Measurements from ENCODE around the gene GCH1.

GCH1 gene

DNA sequence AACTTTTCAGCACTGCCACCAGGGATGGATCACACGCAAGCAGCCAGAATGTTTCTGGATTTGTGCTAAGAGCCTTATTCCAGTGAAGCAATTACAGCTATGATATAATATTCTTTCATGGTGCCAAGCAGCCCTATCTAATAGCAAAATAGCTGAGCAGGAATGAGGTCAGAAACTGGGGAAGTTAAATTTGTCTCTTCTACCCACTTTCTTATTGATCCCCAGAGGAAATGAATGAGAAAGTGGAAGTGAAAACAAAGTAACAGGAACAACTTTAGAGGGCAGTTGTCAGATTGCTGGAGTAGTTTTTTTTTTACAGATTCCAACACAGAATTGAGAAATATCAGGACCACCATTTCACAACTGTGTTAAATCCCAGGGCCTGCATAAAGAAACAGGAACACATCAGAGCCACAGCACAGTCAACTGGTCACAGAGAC, 44.8 kb downstream of the GCH1 start:
- DNase-seq = no peak

GRCh38 chr14:54856152-54856551, 46.5 kb downstream of the GCH1 start:
- DNase-seq = no peak

DNA sequence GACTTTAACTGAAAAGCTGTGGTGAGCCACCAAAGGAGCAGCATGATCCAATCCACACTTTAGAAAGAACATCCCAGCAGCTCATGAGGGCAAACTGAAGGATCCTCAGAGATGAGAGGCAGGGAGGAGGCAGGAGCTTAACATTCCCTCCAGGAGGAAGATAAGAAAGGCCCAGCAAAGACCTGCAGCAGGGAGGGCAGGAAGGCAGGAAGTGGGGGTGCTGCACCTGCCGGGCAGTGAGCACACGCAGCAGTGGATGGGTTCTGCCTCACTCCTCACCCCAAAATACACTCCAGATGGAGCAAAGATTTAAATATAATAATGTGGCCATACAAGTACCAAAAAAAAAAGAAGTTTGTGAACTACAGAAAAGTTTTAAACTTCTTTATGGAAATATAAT, 48.4 kb downstream of the GCH1 start:
- DNase-seq = no peak

DNA sequence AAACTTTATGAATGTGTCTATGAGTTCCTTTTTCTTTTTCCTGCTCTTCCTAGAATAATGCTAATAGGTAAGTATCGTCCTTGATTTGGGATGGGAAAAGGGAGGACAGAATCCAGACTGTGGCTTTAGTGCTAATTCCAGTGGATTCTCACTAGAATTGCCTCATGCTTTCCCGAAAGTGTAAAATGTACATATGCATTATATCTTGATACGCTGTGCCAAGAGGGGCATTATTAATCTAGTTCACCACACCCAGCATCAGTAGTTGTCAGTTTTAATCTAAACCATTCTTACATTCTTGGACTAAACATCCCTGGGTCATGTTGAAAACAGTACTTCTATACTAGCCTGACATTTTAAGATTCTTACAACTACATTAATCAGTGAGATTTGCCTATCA, 49.3 kb downstream of the GCH1 start:
- DNase-seq = no peak

DNA sequence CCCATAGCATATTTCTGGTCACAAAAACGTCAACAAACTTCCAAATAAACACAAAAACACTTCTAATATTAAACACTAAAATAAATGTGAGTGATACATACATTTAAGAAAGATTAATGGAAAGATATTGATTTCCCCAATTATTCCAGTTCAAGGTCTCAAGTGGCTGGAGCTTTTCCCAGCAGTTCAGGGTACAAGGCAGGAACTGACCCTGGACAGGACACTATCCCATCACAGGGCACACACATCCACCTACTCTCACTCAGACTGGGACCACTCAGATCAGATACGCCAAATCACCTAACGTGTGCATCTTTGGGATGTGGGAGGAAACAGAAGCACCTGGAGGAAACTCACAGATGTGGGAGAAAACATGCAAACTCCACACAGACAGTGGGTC, 50.4 kb downstream of the GCH1 start:
- no peak for DNase-seq

- no peak for DNase-seq
Measured at GRCh38 chr14:54848910-54849309, 53.7 kb downstream of the GCH1 start.

GRCh38 chr14:54845641-54846040, 57.0 kb downstream of the GCH1 start:
- no peak for DNase-seq

DNA sequence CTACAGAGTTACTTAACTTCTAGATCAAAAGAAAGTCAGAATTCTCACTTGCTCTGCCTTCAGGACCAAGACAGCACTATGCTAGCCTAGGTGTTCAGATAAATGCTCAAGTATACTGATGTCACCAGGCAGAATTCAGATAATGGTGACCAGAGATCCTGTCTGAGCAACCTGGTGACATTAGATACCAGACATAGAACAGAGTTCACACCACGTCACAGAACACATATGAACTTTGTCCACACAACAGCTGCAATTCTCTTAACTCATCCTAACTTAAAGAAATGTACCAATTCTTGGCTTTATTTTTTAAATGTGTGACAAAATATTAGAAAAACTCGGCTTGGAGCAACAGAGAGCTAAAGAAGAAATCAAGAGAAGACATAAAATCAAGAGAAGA, 58.1 kb downstream of the GCH1 start:
- DNase-seq = no peak

DNA sequence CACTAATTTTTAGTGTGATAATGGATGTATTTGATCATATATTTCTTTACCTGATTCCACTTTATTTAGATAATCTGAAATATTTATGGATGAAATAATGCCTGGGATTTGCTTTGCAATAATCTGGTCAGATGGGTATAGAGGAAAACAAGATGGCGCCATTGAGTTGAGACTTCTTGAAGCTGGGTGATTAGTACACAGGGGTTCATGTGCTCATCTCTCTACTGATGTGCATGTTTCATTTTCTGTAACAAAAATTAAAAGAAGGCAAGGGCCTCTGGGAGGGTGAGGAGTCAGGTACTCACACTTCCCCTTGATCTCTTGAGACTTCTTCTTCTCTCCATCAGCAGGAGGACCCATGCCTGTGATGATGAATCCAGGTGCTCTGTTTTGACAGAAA, 61.8 kb downstream of the GCH1 start:
- DNase-seq = no peak

- no peak for DNase-seq
Measured at GRCh38 chr14:54840336-54840735, 62.3 kb downstream of the GCH1 start.

DNA sequence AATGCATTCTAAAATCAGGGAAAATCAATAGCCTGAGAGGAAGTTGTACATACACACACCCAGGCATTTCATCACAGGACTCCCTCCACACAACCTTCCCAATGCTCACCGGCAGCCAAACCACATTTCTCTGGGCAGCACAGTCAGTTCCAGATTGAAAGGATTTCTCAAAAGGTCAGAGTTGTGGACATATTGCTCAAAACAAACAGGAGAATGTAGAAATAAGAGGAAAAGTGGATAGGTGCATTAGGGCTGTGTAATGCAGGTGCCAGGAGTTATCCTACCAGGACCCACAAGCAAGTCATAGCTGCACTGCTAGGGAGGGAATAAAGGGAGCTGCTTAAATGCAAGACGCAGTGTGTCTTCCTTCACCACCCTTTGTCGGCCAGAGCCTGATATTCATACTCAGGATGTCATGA, 62.9 kb downstream of the GCH1 start:
- no peak for DNase-seq

DNA sequence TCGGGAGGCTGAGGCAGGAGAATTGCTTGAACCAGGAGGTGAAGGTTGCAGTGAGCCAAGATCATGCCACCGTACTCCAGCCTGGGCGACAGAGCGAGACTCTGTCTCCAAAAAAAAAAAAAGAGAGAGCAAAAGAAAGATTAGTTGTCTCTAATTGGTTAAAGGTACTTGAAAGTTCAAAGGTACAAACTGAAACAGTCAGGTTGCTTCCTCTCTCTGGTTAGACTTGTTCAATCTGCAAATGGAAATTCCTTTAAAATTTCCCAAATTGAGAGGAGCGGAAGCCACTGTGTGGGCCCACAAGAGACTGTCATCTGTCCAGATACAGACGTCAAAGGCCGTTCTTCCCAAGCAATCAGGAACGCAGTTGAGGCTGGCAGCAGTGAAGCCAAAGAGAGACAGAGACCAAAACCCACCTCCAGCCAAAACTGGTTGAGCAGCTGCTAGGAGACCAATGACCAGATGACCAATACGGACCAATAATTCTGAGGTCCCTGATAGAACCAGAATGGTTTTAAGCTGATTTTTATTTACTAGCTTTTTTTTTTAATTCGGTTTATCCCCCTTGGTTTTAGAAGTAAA, 63.6 kb downstream of the GCH1 start:
- DNase-seq = no peak

DNA sequence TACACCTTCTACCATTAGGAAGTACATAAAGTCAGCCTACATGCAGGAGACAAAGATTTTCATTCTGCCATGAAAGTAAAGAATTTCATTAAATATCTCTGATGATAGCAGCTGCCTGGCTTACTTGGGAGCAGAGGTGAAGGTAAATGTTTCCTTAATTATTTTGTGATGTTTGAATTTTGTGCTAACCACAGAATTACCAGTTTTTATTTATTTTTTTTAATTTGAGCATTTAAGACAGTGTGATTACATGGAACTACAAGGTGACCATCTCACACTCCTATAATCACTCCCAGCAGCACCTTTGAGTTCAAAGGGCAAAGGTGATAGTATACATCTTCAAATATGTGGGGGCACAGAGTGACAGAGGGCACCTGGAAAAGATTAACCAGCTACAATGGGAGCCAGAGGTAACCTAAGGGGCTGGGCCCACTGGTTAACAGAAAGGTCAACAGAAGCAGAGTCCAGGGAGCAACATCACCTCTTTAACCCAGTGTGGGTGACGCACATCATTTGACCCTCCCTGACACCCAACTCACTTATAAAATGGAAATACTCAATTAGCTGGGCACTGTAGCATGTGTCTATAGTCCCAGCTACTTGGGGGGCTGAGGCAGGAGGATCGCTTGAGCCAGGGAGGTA, 65.0 kb downstream of the GCH1 start:
- DNase-seq = no peak

DNA sequence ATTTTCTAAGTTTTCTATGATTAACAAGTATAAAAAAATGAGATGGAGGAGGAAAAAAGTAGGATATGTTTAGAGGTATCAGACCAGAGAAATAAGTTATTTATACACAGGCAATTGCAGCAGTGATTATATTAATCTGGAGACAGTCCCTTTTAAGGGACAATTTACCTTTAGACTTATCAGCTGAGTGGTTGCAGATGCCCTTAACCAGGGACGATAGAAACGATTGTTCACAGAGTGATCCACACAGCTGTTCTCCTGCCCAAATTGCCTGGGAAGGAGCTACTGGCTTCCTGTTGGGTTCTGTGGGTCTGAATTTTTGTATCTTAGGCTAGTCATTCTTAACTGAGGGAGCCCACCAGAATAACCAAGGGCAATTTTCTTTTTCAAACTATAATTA, 66.4 kb downstream of the GCH1 start:
- no peak for DNase-seq

DNA sequence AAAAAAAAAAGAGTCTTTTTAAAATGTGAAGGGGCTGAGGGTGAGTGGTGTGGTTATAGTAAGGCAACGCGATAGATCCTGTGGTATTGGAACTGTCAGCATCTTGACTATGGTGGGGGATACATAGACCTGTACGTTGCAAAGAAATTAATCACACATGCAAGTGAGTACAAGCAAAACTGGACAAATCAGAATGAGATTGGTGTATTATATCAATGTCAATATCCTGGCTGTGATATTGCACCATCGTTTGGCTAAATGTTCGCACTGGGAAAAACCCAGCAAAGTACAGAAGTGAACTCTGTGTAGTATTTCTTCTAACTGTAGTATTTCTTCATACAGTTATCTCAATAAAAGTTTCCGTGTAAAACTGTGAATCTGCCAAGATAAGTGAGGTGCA, 67.9 kb downstream of the GCH1 start:
- DNase-seq = no peak

DNA sequence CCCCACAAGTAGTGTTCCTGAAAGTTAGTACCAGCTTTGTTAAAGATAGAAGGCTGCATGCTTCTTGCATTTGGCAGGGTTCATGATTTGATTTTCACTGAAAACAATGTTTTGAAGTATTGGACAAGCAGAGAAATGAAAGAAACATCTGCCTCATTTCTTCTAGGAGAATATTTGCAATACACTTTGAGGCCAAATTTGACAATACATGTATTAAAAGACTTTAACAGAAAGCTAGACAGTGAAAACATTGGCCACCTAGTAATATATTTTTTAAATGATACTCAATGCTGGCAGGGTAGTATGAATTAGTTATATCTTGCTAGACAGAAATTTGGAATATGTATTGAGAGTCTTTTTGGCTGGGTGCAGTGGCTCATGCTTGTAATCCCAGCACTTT, 68.5 kb downstream of the GCH1 start:
- DNase-seq = no peak

DNA sequence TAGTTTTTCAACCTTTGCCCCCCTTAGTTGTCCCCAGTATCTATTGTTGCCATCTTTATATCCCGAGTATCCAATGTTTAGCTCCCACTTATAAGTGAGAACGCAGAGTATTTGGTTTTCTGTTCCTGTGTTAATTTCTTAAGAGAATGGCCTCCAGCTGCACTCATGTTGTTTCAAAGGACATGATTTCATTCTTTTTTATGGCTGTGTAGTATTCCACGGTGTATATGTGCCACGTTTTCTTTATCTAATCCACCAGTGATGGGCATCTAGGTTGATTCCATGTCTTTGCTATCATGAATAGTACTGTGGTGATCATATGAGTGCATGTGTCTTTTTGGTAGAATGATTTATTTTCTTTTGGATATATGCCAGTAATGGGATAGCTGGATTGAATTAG, 72.0 kb downstream of the GCH1 start:
- no peak for DNase-seq

- DNase-seq = no peak
Measured at GRCh38 chr14:54829486-54830224, 73.0 kb downstream of the GCH1 start.

DNA sequence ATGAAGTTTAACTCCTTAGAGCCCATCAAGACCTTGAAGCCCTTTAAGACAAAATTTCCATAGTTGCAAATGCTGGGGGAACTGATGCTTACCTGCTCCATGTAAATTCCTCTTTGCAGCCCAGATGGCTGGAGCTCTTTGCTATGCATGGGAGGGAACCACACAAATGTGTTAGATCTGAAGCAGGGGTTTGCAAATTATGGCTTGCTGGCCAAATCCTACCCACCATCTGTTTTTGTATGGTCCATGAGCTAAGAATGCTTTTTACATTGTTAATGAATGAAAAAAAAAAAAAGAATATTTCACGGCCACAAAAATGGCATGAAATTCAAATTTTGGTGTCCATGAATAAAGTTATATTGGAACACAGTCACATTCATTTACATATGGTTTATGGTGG, 74.6 kb downstream of the GCH1 start:
- no peak for DNase-seq

DNA sequence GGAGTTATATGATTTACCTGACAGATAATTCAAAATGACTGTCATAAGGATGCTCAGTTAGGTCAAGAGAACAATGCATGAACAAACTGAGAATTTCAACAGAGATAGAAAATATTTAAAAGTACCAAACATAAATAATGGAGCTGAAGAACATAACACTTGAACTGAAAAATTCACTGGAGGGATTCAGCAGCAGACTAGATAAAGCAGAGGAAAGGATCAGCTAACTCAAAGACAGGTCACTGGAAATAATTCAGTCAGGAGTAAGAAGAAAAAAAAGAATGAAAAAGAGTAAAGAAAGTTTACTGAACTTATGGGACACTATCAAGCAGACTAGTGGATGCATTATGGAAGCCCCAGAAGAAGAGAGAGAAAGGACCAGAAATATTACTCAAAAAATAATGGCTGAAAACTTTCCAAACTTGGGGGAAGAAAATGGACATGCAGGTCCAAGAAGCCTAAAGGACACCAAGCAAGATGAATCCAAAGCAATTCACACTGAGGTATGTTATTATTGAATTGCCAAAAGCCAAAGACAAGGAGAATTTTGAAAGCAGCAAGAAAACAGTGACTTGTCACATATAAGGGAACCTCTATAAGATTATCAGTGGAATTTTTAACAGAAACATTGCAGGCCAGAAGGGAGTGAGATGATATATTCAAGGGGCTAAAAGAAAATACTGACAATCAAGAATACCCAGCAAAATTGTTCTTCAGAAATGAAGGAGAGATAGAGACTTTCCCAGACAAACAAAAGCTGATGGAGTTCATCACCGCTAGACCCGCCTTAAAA, 78.7 kb downstream of the GCH1 start:
- no peak for DNase-seq

DNA sequence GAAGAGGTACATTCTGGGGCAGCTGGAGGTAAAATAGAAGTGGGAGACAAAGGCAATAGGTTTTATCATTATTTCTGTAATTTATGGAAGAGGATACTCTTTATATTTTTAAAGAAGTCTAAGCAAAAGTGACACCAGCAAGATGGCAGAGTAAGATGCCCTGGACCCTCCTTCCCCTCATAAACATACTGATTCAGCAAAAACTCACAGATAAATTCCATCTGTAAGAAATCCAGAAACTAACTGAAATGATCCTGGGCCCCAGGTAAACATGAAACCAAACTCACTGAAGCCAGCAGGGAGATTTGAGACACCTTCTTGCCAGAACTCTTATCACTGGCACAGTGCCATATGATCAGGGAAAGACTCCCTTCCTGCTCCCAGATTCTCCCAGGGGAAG, 79.9 kb downstream of the GCH1 start:
- DNase-seq = no peak

DNA sequence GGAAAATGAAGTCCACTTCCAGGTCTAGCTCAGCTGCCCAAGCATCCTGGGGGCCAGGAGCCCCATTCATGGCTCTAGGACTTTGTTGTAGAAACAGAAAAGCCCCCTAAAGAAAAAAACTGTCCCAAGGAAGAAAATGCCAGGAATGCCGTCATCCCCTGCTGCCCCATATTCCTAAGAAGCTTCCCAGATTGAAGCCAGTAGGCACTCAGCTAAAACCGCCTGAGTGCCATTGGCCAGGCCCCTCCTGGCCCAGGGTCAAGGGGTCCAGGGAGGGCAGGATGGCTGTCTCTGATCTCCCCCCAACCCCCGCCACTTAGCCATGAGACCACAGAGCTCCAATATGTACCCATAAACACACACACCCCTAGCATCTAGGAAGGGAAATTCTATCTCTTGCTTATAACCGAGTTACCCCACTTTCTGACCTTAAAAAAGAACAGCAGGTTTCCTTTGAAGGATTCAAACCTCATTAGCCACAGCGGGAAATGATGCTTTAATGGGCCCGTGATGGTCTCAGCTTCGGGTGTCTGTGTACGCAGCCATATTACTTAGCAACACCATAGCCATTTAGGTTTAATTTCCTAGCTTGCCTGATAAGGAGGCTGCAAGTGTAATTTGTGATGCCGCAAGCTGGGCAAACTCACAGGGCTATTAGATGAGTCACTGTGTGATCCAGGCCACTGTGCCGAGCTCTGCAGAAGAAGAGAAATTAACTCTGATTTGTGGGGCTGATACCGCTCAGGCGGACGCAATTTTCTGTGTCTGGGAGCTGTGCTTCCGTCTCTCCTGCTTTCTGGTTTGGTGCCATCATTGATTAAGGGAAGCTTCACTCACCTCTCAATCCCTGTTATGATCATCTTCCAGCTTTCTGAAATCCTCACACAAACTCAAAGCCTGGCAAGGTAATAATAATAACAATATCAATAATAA, 84.2 kb downstream of the GCH1 start:
- no peak for DNase-seq

GRCh38 chr14:54817506-54817905, 85.1 kb downstream of the GCH1 start:
- no peak for DNase-seq

Measured in GDM1 (cell line).